ENCODE measurements around the gene TRAPPC10. TPM values are rescaled to one million over a fixed set of nuclear protein-coding genes. Genes with fewer than 3 reads are reported as not detected.

Gene TRAPPC10
- total and polyA plus RNA-seq, 2 of the 8 experiments (the other 6 are each of a cell fraction or from before 2014, with no cell fraction given): 18.5 to 29.8 TPM

- no peak overlapping the region for H3K9ac ChIP-seq (replicated peaks in 1 of 4; ENCODE audit: extremely low read depth in 1 of 4, low read depth in 3 of 4, low read length in 3 of 4)
- no peak for FAIRE-seq
- WGBS, 2 experiments (ENCODE audit: extremely low coverage in 1 of 2, insufficient coverage in 1 of 2, insufficient read length in 1 of 2, insufficient replicate concordance in 2 of 2, low coverage in 1 of 2, low lambda C conversion rate in 2 of 2, missing lambda C conversion rate in 1 of 2): 94 to 100% methylated on average over 1 to 9 of the region's 9 CpGs
Observed at GRCh38 chr21:44057055-44057454, 44.9 kb downstream of the TRAPPC10 start.

More at GRCh38 chr21:44057055-44057454, 44.9 kb downstream of the TRAPPC10 start:
- Histone ChIP-seq H3K27ac (ENCODE audit: low read depth, low read length) (no peak overlapping the region), H3K4me2 (ENCODE audit: insufficient read depth in 1 of 2, low read depth in 2 of 2, low read length in 2 of 2) (no peak overlapping the region), H2AFZ (ENCODE audit: low read length) (no peak overlapping the region), H3K79me2 (ENCODE audit: control insufficient read depth in 1 of 2, insufficient read depth in 2 of 2, low read length in 2 of 2) (peaks cover 0 to 5% of the 10 kb centered on the region in 2 experiments; a peak in 1 of 4 replicates), H3K14ac (ENCODE audit: insufficient read length) (no peak overlapping the region), H4K91ac (replicated peaks; ENCODE audit: insufficient read length, low read length) (no peak overlapping the region), H3K36me3 (ENCODE audit: control insufficient read depth in 2 of 4, insufficient read depth in 4 of 4, low read length in 3 of 4) (peaks cover 5 to 21% (median 12%) of the 10 kb centered on the region in 4 experiments; a peak in 6 of 8 replicates), H2BK20ac (ENCODE audit: low read length) (no peak overlapping the region), H3K4ac (replicated peaks; ENCODE audit: insufficient read length, low read depth, low read length) (no peak overlapping the region), H3K4me3 (ENCODE audit: extremely low read depth in 1 of 4, insufficient read depth in 2 of 4, low read depth in 3 of 4, low read length in 4 of 4) (no peak overlapping the region), H2BK12ac (ENCODE audit: low read depth, low read length) (no peak overlapping the region), H2BK120ac (replicated peaks; ENCODE audit: low read depth, low read length) (no peak overlapping the region), H3K27me3 (replicated peaks in 1 of 4; ENCODE audit: control insufficient read depth in 3 of 4, extremely low read depth in 1 of 4, insufficient read depth in 3 of 4, low read length in 3 of 4) (no peaks in the 10 kb centered on the region; a peak in 1 of 7 replicates), H4K20me1 (replicated peaks in 1 of 2; ENCODE audit: control insufficient read depth in 1 of 2, insufficient read depth in 2 of 2, low read length in 2 of 2) (peaks cover 0 to 10% of the 10 kb centered on the region in 2 experiments), H3K9me3 (ENCODE audit: insufficient read depth in 2 of 2, low read depth in 1 of 2, low read length in 1 of 2) (no peaks in the 10 kb centered on the region), H4K5ac (ENCODE audit: insufficient read length, low read depth, low read length) (no peak overlapping the region), H3K23me2 (ENCODE audit: low read depth, low read length) (no peaks in the 10 kb centered on the region; the same call in 1 of the 2 replicates), H3K23ac (ENCODE audit: insufficient read length) (no peak overlapping the region), H2AK5ac (ENCODE audit: low read depth, low read length) (no peak overlapping the region), H3K4me1 (replicated peaks in 1 of 4; ENCODE audit: control insufficient read depth in 3 of 4, insufficient read depth in 4 of 4, low read length in 3 of 4) (no peaks in the 10 kb centered on the region), H4K8ac (ENCODE audit: extremely low read depth, insufficient read depth, low read length) (no peak overlapping the region), H2BK15ac (ENCODE audit: low read length) (no peak overlapping the region), H3K18ac (ENCODE audit: extremely low read depth, low read length) (no peak overlapping the region), H3K56ac (replicated peaks; ENCODE audit: insufficient read length, low read depth, low read length) (no peak overlapping the region), H3K79me1 (ENCODE audit: low read depth, low read length) (peaks cover 5% of the 10 kb centered on the region), H2BK5ac (ENCODE audit: low read depth, low read length) (no peak overlapping the region)
- CTCF ChIA-PET (ENCODE audit: partially characterized antibody): interaction anchor here (1.3 kb wide), 1 partner anchor 10 kb away, joined by 3 read pairs; no protein-coding TSS in a partner anchor
- no peak for DNase-seq (ENCODE audit: low read depth in 1 of 2, low spot score in 2 of 2)
- POLR2A ChIA-PET (ENCODE audit: partially characterized antibody): interaction anchor here (1.7 kb wide), 1 partner anchor 8 kb away, joined by 3 read pairs; no protein-coding TSS in a partner anchor
- TF ChIP-seq RFX5 (IDR thresholded peaks at IDR 0.05; ENCODE audit: borderline replicate concordance, low read depth, low read length) (no peak), ATF3 (IDR thresholded peaks at IDR 0.05; ENCODE audit: insufficient read depth, low read depth, low read length) (no peak)
